ENCODE results near the gene CACNA1B.

- TF ChIP-seq POLR2A (IDR thresholded peaks at IDR 0.05) (no peak), CTCF (IDR thresholded peaks at IDR 0.05) (no peak)
Measured at GRCh38 chr9:138116521-138116920, 238.9 kb downstream of the CACNA1B start.
